Fibroblast of pulmonary artery (primary cell): Measurements from ENCODE around the gene KIF20A.

Experiments used
- DNase-seq: peaks from one replicate; pipeline ENCODE4 v3.0.0-alpha.2; 2010; ENCODE audit warnings: low read depth
- H3K4me3 ChIP-seq: replicated peaks from 2 replicates; pipeline ENCODE4 v1.5.1; 2011; ENCODE audit warnings: low read depth, mild to moderate bottlenecking, control low read depth, low read length, moderate library complexity
- TF ChIP-seq, protein P1 (sequence below): IDR thresholded peaks from 2 replicates; pipeline ENCODE4 v1.5.1; 2011; ENCODE audit warnings: mild to moderate bottlenecking, control low read depth, low read length, inconsistent platforms; ENCODE audit errors: missing control alignments

KIF20A gene

DNA sequence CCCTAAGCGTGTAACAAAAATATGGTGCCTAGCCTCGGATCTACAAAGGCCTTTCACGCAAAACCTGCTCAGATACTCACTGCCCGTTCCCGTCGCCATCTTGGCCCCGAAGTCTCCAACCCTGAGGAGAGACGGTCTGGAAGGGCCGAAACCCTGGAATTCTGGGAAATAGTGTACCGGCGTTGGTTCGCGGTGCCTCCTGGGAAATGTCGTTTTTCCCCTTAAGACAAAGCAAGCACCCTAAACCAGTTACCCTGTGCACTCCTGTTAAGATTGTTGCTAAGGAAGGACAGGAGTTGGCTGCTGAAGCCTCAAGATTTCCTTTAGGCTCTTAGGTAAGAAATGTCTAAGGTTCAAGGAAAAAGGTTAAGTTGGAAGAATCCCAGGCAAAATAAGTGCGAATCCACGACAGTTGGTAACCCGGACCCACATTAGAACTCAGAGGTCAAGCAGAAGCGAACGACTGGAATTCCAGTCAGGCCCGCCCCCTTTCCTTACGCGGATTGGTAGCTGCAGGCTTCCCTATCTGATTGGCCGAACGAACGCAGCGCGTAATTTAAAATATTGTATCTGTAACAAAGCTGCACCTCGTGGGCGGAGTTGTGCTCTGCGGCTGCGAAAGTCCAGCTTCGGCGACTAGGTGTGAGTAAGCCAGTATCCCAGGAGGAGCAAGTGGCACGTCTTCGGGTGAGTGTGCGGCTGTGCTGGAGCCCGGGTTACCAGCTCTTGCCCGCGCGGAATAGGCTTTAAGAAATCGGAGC is at the start of gene KIF20A, which contains the start of gene BRD8:
KIF20A (plus strand) TSS at position 597 of the 761 bp plus-strand sequence. CDS start 569 bp downstream, outside the sequence.
BRD8 (minus strand) TSS at position 115 of the 761 bp plus-strand sequence; CDS start at position 99, 16 bp downstream.
- H3K4me3 ChIP-seq = peak within 1 kb of the TSS; percentile 100
- TF ChIP-seq, protein P1, sequence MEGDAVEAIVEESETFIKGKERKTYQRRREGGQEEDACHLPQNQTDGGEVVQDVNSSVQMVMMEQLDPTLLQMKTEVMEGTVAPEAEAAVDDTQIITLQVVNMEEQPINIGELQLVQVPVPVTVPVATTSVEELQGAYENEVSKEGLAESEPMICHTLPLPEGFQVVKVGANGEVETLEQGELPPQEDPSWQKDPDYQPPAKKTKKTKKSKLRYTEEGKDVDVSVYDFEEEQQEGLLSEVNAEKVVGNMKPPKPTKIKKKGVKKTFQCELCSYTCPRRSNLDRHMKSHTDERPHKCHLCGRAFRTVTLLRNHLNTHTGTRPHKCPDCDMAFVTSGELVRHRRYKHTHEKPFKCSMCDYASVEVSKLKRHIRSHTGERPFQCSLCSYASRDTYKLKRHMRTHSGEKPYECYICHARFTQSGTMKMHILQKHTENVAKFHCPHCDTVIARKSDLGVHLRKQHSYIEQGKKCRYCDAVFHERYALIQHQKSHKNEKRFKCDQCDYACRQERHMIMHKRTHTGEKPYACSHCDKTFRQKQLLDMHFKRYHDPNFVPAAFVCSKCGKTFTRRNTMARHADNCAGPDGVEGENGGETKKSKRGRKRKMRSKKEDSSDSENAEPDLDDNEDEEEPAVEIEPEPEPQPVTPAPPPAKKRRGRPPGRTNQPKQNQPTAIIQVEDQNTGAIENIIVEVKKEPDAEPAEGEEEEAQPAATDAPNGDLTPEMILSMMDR = no peak
- DNase-seq = peak; percentile 96

DNA sequence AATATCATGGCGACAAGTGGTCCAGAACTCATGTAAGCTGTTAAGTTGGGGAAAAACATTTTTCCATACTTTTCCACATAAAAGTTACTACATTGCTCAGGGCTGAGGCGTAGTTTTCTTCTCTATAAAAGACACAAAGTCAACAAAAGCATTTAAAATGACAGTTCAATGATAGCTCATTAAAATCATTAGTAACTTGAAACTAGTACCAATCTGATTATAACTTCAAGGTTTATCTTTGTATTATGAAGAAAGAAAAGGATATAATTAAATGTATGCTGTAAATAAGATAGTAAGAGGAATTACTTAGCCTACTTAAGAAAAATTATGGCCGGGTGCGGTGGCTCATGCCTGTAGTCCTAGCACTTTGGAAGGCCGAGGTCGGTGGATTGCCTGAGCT is 49.6 kb upstream of the KIF20A start:
- no peak overlapping the region for H3K4me3 ChIP-seq
- DNase-seq = no peak
- TF ChIP-seq, protein P1 = no peak

DNA sequence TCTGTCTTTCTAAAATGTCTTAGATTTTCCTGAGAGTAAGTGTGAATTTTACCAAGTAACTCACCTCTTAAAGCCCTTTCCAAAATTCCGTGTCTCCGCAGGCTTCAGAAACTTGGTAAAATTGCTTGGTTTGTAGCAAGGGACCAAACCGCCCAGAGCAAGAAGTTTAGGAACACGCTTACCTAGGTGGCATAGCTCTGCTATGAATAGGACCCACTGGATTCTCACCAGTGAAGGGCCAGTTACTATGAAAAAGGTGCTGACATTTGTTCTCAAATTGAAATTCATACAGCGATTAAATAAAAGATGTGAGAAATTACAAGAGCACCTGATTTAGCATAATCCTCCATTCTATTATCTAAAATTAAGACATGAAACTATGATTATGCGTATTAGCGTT is 46.4 kb upstream of the KIF20A start:
- DNase-seq = no peak
- H3K4me3 ChIP-seq = no peak overlapping the region
- TF ChIP-seq, protein P1 = no peak

DNA sequence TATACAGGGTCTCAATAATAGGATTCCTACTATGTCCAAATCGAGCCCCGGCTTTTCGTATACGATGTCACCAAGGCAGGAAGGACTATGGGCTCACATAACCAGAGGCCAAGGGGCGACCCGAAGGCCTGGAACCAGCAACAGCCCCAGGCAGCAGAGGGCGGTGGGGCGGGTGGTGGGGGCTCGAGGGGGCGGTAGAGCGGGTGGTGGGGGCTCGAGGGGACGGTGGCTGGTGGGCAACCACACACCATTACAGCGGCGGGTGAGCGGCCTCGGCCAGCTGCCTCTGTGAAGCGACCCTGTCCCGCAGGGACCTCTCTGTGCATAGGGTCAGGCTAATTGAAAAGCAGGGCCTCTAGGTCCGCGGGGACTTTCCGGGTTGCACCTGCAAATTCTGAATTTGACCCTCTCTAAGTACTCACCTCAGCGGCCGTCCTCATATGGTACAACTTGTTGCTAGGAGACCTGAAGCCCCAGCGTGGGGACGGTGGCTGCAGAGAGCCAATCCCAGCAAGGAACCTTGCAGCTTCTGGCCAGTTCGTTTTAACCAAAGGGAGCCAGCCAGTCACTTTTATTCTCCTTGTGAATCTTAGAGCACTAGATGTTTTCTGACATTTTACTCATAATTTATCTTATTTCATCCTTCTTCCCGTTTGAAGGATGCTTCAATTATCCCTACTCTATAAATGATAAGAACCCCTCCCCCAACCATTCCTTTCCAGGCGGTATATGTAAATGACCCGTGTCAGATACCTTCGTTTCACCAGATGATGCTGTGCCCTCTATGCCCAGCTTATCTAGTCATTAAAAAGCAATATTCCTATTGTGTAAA is 39.7 kb upstream of the KIF20A start, which contains the start of gene NME5:
NME5 (minus strand) TSS at position 480 of the 832 bp plus-strand sequence. CDS start 648 bp downstream, outside the sequence.
- peak; percentile 69 for DNase-seq
- peak within 1 kb of the TSS; percentile 58 for H3K4me3 ChIP-seq
- TF ChIP-seq, protein P1 = no peak

DNA sequence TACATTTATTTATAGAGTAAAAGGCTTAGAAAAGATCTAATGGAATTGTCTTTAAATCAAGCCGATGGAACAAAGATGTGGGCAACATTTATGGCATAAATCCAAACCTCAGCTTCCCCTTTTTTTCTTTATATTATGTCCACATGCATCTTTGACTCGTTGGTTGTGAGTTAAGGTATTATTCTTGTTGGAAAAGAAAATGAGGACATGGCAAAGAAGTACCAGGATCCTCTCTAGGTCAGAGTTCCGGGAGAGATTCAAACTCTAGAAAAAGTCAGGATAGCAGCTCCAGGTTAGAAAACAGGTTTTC is 39.2 kb upstream of the KIF20A start:
- DNase-seq = no peak
- H3K4me3 ChIP-seq = no peak overlapping the region
- TF ChIP-seq, protein P1 = no peak

DNA sequence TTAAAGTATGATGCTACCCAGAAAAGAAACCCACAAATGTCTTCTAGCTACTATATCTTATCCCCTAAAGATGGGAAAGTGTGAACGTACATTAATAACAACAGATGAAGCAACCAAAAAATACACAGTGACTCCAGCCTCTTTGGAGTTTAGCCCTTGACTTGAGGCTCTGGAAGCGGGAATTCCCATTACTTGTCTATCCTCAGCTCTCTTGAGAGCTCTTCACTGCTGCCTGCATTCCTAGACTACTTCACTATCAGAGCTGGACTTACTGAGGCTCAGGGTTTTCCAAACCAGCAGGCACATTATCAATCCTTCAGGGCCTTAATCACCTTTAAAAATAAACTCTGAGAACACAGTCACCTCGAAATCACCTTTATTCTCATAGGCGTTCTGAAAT is 38.6 kb upstream of the KIF20A start:
- no peak for DNase-seq
- TF ChIP-seq, protein P1 = no peak
- H3K4me3 ChIP-seq = no peak overlapping the region
